Transverse colon (tissue), 4 donors: ENCODE data around the gene GARNL3.

ENCODE experiments used
- EP300 ChIP-seq: sonication (generic); formaldehyde crosslinking; IDR thresholded peaks from one replicate; pipeline ENCODE4 v1.6.1; 2017; ENCODE audit warnings: antibody characterized with exemption, low read depth
- POLR2A ChIP-seq: fragments of 450-650 bp; IDR thresholded peaks from one replicate; pipeline ENCODE4 v1.6.1; 2016; ENCODE audit warnings: antibody characterized with exemption, mild to moderate bottlenecking, moderate library complexity
- POLR2AphosphoS5 ChIP-seq, 3 donors: sonication (generic); formaldehyde crosslinking; IDR thresholded peaks; one replicate each; pipeline ENCODE4 v1.6.1; 2016; ENCODE audit warnings: antibody characterized with exemption in 3 of 3
- TF ChIP-seq, protein P1 (sequence below), 5 experiments: fragments of 200-600 bp in 3 of 5; fragments of 450-650 bp in 2 of 5; sonication (generic) in 3 of 5; IDR thresholded peaks; 1 replicate in 2 of 5; 2 replicates in 3 of 5; pipeline ENCODE4 v1.5.1; 2016 to 2017; ENCODE audit warnings: antibody characterized with exemption in 5 of 5, inconsistent platforms in 3 of 5, mild to moderate bottlenecking in 2 of 5, moderate library complexity in 1 of 5

DNA sequence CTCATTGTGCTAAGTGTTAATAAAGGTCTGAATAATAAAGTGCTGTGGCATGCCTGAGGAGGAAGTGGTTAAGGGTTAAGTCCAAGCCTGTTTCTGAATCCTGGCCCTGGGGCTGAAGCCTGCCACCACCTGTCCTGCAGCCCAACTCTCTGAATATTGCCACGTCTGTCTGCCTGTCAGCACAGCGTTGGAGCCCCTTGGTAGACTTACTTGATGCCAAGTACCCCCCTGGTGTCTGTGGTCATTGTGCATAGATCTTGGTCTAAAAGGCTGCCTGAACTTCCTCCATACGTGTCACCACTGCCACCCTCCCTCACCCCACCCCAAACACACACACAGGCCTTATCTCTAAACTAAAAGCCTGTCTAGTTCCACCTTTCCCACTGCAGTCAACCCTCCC lies 97.0 kb downstream of the GARNL3 start:
- no peak for TF ChIP-seq POLR2A
- TF ChIP-seq, protein P1, sequence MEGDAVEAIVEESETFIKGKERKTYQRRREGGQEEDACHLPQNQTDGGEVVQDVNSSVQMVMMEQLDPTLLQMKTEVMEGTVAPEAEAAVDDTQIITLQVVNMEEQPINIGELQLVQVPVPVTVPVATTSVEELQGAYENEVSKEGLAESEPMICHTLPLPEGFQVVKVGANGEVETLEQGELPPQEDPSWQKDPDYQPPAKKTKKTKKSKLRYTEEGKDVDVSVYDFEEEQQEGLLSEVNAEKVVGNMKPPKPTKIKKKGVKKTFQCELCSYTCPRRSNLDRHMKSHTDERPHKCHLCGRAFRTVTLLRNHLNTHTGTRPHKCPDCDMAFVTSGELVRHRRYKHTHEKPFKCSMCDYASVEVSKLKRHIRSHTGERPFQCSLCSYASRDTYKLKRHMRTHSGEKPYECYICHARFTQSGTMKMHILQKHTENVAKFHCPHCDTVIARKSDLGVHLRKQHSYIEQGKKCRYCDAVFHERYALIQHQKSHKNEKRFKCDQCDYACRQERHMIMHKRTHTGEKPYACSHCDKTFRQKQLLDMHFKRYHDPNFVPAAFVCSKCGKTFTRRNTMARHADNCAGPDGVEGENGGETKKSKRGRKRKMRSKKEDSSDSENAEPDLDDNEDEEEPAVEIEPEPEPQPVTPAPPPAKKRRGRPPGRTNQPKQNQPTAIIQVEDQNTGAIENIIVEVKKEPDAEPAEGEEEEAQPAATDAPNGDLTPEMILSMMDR (IDR thresholded peaks at IDR 0.05): no peak
- no peak for TF ChIP-seq EP300
- no peak for TF ChIP-seq POLR2AphosphoS5 (IDR thresholded peaks at IDR 0.05)
